GM23338 (cell line): ENCODE results near the gene KCNA2. TPM values are rescaled to one million over a fixed set of nuclear protein-coding genes. Genes with fewer than 3 reads are reported as not detected.
A peak's percentile ranks its signal among the peaks of the same experiment; 100 is the strongest.

Source experiments
- ATAC-seq: fragments of 200-7000 bp; cut with Tn5 transposase; 3 replicates; pipeline ENCODE4 v1.9.1; 2020
- DNase-seq: peaks from one replicate; pipeline ENCODE4 v3.0.0-alpha.2; 2015; ENCODE audit warnings: low spot score
- H2AFZ ChIP-seq: fragments of 200-600 bp; sonication (generic); 2 replicates; pipeline ENCODE4 v1.8.0; 2016; ENCODE audit warnings: antibody characterized with exemption, mild to moderate bottlenecking, moderate library complexity
- H3F3A ChIP-seq: fragments of 200-600 bp; sonication (generic); replicated peaks from 2 replicates; pipeline ENCODE4 v1.8.0; 2017; ENCODE audit warnings: antibody characterized with exemption, mixed run types, low read depth
- H3K27ac ChIP-seq: fragments of 200-600 bp; sonication (generic); 2 replicates; pipeline ENCODE4 v1.6.1; 2016; ENCODE audit warnings: low read depth
- H3K27me3 ChIP-seq: fragments of 200-600 bp; sonication (generic); 2 replicates; pipeline ENCODE4 v1.8.0; 2016; ENCODE audit warnings: mild to moderate bottlenecking, mixed run types, moderate library complexity; ENCODE audit not compliant: insufficient read depth
- H3K36me3 ChIP-seq: fragments of 200-600 bp; sonication (generic); 2 replicates; pipeline ENCODE4 v1.8.0; 2016; ENCODE audit warnings: mild to moderate bottlenecking; ENCODE audit not compliant: insufficient read depth
- H3K4me1 ChIP-seq: fragments of 200-600 bp; sonication (generic); 2 replicates; pipeline ENCODE4 v1.8.0; 2016; ENCODE audit warnings: mild to moderate bottlenecking, moderate library complexity; ENCODE audit not compliant: insufficient read depth
- H3K4me2 ChIP-seq: fragments of 200-600 bp; sonication (generic); 2 replicates; pipeline ENCODE4 v1.7.1; 2017; ENCODE audit warnings: mixed run types
- H3K4me3 ChIP-seq: fragments of 200-600 bp; sonication (generic); 2 replicates; pipeline ENCODE4 v1.6.1; 2016; ENCODE audit warnings: mixed run types
- H3K79me2 ChIP-seq: fragments of 200-600 bp; sonication (generic); replicated peaks from 2 replicates; pipeline ENCODE4 v1.8.0; 2017; ENCODE audit warnings: mild to moderate bottlenecking; ENCODE audit not compliant: insufficient read depth
- H3K9me2 ChIP-seq: fragments of 200-600 bp; sonication (generic); 2 replicates; pipeline ENCODE4 v1.8.0; 2017; ENCODE audit not compliant: insufficient read depth
- H4K20me1 ChIP-seq: fragments of 200-600 bp; sonication (generic); replicated peaks from 2 replicates; pipeline ENCODE4 v1.8.0; 2017; ENCODE audit warnings: mild to moderate bottlenecking; ENCODE audit not compliant: insufficient read depth
- H3K27ac Mint-ChIP-seq: 2 replicates; pipeline ENCODE4 v1.8.0; 2020; ENCODE audit warnings: inconsistent platforms, mild to moderate bottlenecking, moderate library complexity, mixed read lengths
- H3K27me3 Mint-ChIP-seq: 3 replicates; pipeline ENCODE4 v1.8.0; 2022; ENCODE audit warnings: low read depth, mild to moderate bottlenecking, moderate library complexity, mixed read lengths, inconsistent platforms; ENCODE audit not compliant: insufficient read depth, poor library complexity
- H3K36me3 Mint-ChIP-seq: 3 replicates; pipeline ENCODE4 v1.8.0; 2021; ENCODE audit warnings: low read depth, mild to moderate bottlenecking, inconsistent platforms, moderate library complexity, mixed read lengths
- H3K4me1 Mint-ChIP-seq: 3 replicates; pipeline ENCODE4 v1.8.0; 2020; ENCODE audit warnings: mild to moderate bottlenecking, inconsistent platforms, mixed read lengths
- H3K4me3 Mint-ChIP-seq: 3 replicates; pipeline ENCODE4 v1.8.0; 2021; ENCODE audit warnings: moderate library complexity, mild to moderate bottlenecking, inconsistent platforms, mixed read lengths
- H3K9me3 Mint-ChIP-seq: 3 replicates; pipeline ENCODE4 v1.8.0; 2020; ENCODE audit warnings: moderate library complexity, mild to moderate bottlenecking, inconsistent platforms, mixed read lengths
- CREB1 ChIP-seq: fragments of 250-450 bp; sonication (Bioruptor Pico); IDR thresholded peaks from 2 replicates; pipeline ENCODE4 v1.5.0; 2020; ENCODE audit warnings: low read depth, mild to moderate bottlenecking, moderate library complexity
- EZH2phosphoT487 ChIP-seq: fragments of 200-600 bp; sonication (generic); IDR thresholded peaks from one replicate; pipeline ENCODE4 v1.8.1; 2018; ENCODE audit warnings: antibody characterized with exemption; ENCODE audit not compliant: unreplicated experiment
- JUNB ChIP-seq: IDR thresholded peaks from one replicate; pipeline ENCODE4 v1.6.1; 2016; ENCODE audit warnings: antibody characterized with exemption; ENCODE audit not compliant: unreplicated experiment
- NANOG ChIP-seq: IDR thresholded peaks from 2 replicates; pipeline ENCODE4 v1.6.1; 2016; ENCODE audit warnings: antibody characterized with exemption, borderline replicate concordance
- POLR2AphosphoS5 ChIP-seq: IDR thresholded peaks from 2 replicates; pipeline ENCODE4 v1.6.1; 2016; ENCODE audit warnings: antibody characterized with exemption, low read depth
- STAT1 ChIP-seq: IDR thresholded peaks from one replicate; pipeline ENCODE4 v1.6.1; 2016; ENCODE audit warnings: antibody characterized with exemption; ENCODE audit not compliant: unreplicated experiment
- ZNF114 ChIP-seq: fragments of 250-450 bp; sonication (Bioruptor Pico); IDR thresholded peaks from 2 replicates; pipeline ENCODE4 v1.5.0; 2020; ENCODE audit warnings: mild to moderate bottlenecking, moderate library complexity
- ZNF331 ChIP-seq: fragments of 250-450 bp; sonication (Bioruptor Pico); IDR thresholded peaks from 2 replicates; pipeline ENCODE4 v1.5.0; 2020; ENCODE audit warnings: low read depth, mild to moderate bottlenecking, moderate library complexity
- polyA plus RNA-seq: library from polyadenylated mRNA; unstranded; fragments of >200 nt; fragmentation: Nextera tagmentation; extraction: Ambion mirVana; gene quantifications from 2 replicates; pipeline ENCODE4 v1.2.1, GENCODE V29; 2016
- total RNA-seq: library from RNA; depleted of rRNA; stranded (reverse); fragments of >200 nt; shearing (Covaris generic); gene quantifications from 2 replicates; pipeline ENCODE4 v1.2.3, GENCODE V29; 2014
- TF ChIP-seq, protein P1 (sequence below), 2 experiments: fragments of 200-600 bp in 1 of 2; sonication (generic) in 1 of 2; conservative IDR thresholded peaks; 2 replicates each; pipeline versions ENCODE4 v1.5.1 to v1.6.1; 2016 to 2017; ENCODE audit warnings: antibody characterized with exemption in 2 of 2, low read depth in 2 of 2, mild to moderate bottlenecking in 2 of 2, moderate library complexity in 1 of 2
- TF ChIP-seq, protein P2 (sequence below): IDR thresholded peaks from 2 replicates; pipeline ENCODE4 v1.6.1; 2016; ENCODE audit warnings: antibody characterized with exemption
- TF ChIP-seq, protein P3 (sequence below): IDR thresholded peaks from one replicate; pipeline ENCODE4 v1.6.1; 2018; ENCODE audit warnings: antibody characterized with exemption; ENCODE audit not compliant: unreplicated experiment

Gene KCNA2
- total and polyA plus RNA-seq, 2 experiments from 2014 or later, result 0.11 to 1.5 TPM

DNA sequence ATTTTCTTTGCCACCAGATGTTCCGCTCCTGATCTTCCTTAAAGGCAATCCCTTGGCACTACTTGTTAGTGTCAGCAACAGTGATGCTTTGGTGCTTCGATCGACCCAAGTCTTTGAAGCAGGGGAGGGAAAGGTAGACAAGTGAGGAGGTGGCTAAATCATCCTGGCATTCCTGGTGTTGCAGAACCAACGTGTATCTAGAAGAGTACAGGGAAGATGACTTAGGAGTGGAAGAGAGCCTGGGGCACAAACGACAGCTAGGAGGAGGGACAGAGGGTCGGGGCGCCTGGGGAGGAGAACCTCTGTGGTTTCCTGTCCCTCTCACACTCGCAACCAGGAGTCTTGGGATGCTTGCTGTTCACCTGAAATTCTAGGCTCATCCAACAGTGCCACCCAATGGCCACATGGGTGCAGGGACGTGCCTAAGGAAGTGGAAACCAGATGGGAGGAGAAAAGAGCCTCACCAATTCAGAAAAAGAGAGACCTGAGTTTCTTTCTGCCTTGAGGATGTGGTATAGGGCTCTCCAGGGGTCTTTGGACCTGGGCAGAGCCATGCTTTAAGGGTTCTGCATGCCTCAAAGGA, 9.5 kb upstream of the KCNA2 start:
- H3K4me1 Mint-ChIP-seq, result peaks cover 11% of the 10 kb centered on the region
- no peak overlapping the region for H3K4me3 ChIP-seq
- H3K27me3 Mint-ChIP-seq, result peaks cover 34% of the 10 kb centered on the region
- no peak overlapping the region; the same call in 1 of the 2 replicates for H3K4me2 ChIP-seq
- H3K36me3 ChIP-seq, result no peaks in the 10 kb centered on the region
- H3K9me2 ChIP-seq, result no peaks in the 10 kb centered on the region
- H3K4me1 ChIP-seq, result no peaks in the 10 kb centered on the region
- peak overlapping the region; percentile 90 for H2AFZ ChIP-seq
- H3K27ac Mint-ChIP-seq, result no peak overlapping the region
- no peak overlapping the region for H3K4me3 Mint-ChIP-seq
- DNase-seq (peak; percentile 90), ATAC-seq (peak; percentile 77)
- TF ChIP-seq, protein P1, sequence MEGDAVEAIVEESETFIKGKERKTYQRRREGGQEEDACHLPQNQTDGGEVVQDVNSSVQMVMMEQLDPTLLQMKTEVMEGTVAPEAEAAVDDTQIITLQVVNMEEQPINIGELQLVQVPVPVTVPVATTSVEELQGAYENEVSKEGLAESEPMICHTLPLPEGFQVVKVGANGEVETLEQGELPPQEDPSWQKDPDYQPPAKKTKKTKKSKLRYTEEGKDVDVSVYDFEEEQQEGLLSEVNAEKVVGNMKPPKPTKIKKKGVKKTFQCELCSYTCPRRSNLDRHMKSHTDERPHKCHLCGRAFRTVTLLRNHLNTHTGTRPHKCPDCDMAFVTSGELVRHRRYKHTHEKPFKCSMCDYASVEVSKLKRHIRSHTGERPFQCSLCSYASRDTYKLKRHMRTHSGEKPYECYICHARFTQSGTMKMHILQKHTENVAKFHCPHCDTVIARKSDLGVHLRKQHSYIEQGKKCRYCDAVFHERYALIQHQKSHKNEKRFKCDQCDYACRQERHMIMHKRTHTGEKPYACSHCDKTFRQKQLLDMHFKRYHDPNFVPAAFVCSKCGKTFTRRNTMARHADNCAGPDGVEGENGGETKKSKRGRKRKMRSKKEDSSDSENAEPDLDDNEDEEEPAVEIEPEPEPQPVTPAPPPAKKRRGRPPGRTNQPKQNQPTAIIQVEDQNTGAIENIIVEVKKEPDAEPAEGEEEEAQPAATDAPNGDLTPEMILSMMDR (conservative IDR thresholded peaks at IDR 0.05; ENCODE audit: low read depth in 2 of 2), result peak; percentile 90 to 98
- TF ChIP-seq, protein P2, sequence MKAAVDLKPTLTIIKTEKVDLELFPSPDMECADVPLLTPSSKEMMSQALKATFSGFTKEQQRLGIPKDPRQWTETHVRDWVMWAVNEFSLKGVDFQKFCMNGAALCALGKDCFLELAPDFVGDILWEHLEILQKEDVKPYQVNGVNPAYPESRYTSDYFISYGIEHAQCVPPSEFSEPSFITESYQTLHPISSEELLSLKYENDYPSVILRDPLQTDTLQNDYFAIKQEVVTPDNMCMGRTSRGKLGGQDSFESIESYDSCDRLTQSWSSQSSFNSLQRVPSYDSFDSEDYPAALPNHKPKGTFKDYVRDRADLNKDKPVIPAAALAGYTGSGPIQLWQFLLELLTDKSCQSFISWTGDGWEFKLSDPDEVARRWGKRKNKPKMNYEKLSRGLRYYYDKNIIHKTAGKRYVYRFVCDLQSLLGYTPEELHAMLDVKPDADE, result no peak
- no peak for TF ChIP-seq ZNF331 (CRISPR knock-in tag)
- no peak for TF ChIP-seq STAT1
- TF ChIP-seq CREB1, result no peak
- no peaks in the 10 kb centered on the region for H3K36me3 Mint-ChIP-seq
- H3K9me3 Mint-ChIP-seq, result no peaks in the 10 kb centered on the region
- no peaks in the 10 kb centered on the region for H4K20me1 ChIP-seq
- H3F3A ChIP-seq, result no peaks in the 10 kb centered on the region
- H3K79me2 ChIP-seq, result no peaks in the 10 kb centered on the region
- no peak overlapping the region for H3K27ac ChIP-seq
- H3K27me3 ChIP-seq, result peaks cover 40% of the 10 kb centered on the region

DNA sequence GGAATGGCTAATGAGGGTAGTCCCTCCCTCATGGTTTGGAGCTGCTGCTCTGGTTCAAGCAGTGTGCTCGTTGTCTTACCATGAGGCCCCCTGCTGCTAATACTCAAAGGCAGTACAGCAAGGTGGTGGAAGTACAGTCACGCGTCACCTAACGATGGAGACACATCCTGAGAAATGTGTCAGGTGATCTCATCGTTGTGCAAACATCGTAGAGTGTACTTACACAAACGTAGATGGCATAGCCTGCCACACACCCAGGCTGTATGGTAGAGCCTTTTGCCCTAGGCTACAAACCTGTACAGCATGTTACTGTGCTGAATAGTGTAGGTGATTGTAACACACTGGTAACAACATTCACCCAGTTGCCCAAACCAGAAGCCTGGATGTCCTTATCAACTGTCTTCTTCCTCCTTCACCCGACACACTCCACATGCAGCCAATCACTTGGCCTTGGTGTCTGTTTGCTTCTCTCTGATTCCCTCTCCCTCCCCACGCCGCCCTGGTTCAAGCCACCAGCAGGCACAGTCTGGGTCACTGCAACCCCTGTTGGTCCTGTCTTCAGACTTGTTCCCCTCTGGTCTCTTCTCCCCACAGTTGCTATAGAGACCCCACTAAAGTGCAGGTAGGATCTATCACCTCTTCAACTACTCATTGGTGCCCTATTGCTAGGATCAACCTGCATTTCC, 6.0 kb upstream of the KCNA2 start:
- DNase-seq, result no peak
- Mint-ChIP-seq H3K4me1 (peaks cover 6% of the 10 kb centered on the region), H3K27ac (no peak overlapping the region), H3K27me3 (peaks cover 50% of the 10 kb centered on the region), H3K36me3 (no peaks in the 10 kb centered on the region), H3K9me3 (no peaks in the 10 kb centered on the region), H3K4me3 (no peak overlapping the region)
- Histone ChIP-seq H3K79me2 (no peaks in the 10 kb centered on the region), H3K27ac (no peak overlapping the region), H3K27me3 (peaks cover 61% of the 10 kb centered on the region), H3K4me2 (no peak overlapping the region), H3F3A (no peaks in the 10 kb centered on the region), H4K20me1 (0 out of 2 replicates have a peak, but pooled peaks cover 3% of the 10 kb centered on the region), H2AFZ (no peak overlapping the region), H3K9me2 (no peaks in the 10 kb centered on the region), H3K36me3 (no peaks in the 10 kb centered on the region), H3K4me3 (no peak overlapping the region), H3K4me1 (peaks cover 6% of the 10 kb centered on the region)
- no peak for ATAC-seq
- TF ChIP-seq EZH2phosphoT487, result no peak
- no peak for TF ChIP-seq CREB1
- no peak for TF ChIP-seq ZNF331 (CRISPR knock-in tag)
- TF ChIP-seq, protein P3, sequence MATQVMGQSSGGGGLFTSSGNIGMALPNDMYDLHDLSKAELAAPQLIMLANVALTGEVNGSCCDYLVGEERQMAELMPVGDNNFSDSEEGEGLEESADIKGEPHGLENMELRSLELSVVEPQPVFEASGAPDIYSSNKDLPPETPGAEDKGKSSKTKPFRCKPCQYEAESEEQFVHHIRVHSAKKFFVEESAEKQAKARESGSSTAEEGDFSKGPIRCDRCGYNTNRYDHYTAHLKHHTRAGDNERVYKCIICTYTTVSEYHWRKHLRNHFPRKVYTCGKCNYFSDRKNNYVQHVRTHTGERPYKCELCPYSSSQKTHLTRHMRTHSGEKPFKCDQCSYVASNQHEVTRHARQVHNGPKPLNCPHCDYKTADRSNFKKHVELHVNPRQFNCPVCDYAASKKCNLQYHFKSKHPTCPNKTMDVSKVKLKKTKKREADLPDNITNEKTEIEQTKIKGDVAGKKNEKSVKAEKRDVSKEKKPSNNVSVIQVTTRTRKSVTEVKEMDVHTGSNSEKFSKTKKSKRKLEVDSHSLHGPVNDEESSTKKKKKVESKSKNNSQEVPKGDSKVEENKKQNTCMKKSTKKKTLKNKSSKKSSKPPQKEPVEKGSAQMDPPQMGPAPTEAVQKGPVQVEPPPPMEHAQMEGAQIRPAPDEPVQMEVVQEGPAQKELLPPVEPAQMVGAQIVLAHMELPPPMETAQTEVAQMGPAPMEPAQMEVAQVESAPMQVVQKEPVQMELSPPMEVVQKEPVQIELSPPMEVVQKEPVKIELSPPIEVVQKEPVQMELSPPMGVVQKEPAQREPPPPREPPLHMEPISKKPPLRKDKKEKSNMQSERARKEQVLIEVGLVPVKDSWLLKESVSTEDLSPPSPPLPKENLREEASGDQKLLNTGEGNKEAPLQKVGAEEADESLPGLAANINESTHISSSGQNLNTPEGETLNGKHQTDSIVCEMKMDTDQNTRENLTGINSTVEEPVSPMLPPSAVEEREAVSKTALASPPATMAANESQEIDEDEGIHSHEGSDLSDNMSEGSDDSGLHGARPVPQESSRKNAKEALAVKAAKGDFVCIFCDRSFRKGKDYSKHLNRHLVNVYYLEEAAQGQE, result no peak
- no peak for TF ChIP-seq NANOG
- no peak for TF ChIP-seq ZNF114 (CRISPR knock-in tag)
- TF ChIP-seq POLR2AphosphoS5, result no peak
- TF ChIP-seq JUNB, result no peak
- TF ChIP-seq, protein P1 (conservative IDR thresholded peaks at IDR 0.05; ENCODE audit: low read depth in 2 of 2), result no peak
- TF ChIP-seq, protein P2, result no peak
